Measurements from ENCODE around the gene ENTHD1.

The ENTHD1 gene

DNA sequence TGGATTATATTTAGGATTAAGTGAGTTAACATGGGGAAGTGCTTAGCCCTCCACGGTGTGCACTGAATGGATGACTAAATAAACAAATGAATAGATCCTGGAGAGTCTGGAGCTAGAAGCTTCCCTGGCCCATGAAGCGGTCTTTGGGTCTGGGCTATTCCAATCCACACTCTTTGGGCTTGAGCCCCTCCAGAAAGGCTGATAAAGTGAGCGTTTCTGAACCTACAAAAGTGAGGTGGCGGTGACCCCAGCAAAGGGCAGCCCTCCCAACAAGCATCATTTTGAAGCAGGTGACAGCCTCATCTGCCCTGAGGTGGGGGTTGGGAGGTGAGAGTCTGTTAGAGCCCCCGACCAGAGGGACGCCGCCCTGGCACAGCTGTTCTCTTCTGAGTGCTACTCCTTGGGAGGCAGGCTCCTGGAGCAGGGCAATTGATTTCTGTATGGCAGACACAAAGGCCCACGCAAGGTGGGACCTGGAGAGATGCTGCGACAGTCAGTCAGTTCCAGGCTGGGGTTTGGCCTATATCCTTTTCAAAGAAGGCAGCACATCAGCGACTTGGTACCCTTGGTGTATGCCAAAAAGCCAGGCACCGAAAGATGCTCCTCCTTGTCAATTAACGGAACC is 165.2 kb downstream of the ENTHD1 start:
- TF ChIP-seq, protein P1, sequence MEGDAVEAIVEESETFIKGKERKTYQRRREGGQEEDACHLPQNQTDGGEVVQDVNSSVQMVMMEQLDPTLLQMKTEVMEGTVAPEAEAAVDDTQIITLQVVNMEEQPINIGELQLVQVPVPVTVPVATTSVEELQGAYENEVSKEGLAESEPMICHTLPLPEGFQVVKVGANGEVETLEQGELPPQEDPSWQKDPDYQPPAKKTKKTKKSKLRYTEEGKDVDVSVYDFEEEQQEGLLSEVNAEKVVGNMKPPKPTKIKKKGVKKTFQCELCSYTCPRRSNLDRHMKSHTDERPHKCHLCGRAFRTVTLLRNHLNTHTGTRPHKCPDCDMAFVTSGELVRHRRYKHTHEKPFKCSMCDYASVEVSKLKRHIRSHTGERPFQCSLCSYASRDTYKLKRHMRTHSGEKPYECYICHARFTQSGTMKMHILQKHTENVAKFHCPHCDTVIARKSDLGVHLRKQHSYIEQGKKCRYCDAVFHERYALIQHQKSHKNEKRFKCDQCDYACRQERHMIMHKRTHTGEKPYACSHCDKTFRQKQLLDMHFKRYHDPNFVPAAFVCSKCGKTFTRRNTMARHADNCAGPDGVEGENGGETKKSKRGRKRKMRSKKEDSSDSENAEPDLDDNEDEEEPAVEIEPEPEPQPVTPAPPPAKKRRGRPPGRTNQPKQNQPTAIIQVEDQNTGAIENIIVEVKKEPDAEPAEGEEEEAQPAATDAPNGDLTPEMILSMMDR (conservative IDR thresholded peaks at IDR 0.05; ENCODE audit: low read depth, low read length): no peak
- H3K4me3 ChIP-seq (ENCODE audit: low read length): no peak overlapping the region
- no peak for DNase-seq (ENCODE audit: low read depth)

DNA sequence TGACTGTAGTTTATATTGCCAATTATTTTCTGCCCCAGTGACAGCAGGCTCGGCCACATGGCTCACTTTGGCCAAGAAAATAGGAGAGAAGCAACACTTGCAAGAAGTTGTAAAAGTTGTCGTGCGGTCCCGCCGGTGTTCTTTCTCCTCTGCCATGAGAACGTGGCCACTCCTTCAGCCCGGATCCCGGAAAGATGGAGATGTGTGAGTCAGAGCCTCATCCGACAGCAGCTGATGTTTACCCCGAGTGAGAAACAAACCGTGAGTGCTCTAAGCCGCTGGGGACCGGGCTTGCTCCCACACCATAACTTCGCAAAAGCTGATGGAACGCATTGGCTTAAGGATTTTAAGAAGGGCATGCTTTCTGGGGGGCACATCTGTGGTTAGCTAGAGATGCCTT is 166.0 kb downstream of the ENTHD1 start:
- TF ChIP-seq, protein P1 (conservative IDR thresholded peaks at IDR 0.05; ENCODE audit: low read depth, low read length): no peak
- DNase-seq (ENCODE audit: low read depth): peak; percentile 1
- H3K4me3 ChIP-seq (ENCODE audit: low read length): no peak overlapping the region

DNA sequence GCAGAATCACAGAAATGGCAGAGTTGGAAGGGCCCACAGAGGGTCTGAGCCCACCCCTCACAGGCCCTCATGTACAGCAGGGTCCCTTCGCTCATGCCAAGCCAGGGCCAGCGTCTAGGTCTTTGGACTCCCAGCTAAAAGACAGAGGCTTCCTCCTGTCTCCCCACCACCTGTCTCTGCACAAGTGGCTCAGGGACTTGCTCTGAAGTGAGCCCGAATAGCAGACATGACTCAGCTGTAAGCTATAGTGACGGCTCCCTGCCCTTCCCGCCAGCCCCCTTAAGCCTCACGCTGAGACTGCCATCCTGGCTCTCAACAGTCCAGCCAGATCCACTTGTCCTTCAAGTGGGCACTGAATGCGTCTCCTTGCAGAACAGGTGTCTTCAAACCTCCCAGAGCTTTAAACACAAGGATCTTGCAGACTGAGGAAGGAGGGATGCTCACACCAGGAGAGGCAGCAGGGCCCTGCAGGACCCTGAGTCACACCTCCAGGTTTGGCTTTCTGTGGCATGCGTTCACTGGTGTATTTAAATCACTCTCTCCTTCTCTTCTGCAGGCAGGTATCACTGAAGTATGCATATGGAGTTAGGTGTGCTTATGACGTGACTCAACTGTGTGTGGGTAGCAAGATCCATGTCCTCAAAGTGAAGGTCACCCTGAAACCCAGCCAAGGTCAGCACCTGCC is 168.1 kb downstream of the ENTHD1 start:
- DNase-seq (ENCODE audit: low read depth): no peak
- H3K4me3 ChIP-seq (ENCODE audit: low read length): no peak overlapping the region
- TF ChIP-seq, protein P1 (conservative IDR thresholded peaks at IDR 0.05; ENCODE audit: low read depth, low read length): no peak

DNA sequence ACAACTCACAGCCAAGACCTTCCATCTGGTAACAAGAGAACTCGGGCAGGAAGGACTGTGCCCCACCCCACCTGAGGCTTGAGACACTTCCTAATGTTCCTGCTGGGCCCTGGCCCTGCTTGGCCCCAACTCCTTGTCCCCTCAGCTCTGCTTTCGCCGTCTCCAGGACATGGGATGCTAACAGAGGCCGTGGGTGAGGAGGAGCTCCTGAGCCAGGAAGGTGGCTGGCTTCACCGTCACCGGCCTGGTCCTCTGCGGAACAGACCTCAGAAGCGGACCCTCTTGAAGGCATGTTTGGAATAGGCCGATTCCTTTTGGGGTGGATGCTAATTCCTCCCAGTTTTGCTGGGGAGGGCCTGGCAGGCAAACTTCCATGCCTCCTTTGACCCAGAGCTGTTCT is 168.7 kb downstream of the ENTHD1 start:
- no peak overlapping the region for H3K4me3 ChIP-seq (ENCODE audit: low read length)
- TF ChIP-seq, protein P1 (conservative IDR thresholded peaks at IDR 0.05; ENCODE audit: low read depth, low read length): no peak
- DNase-seq (ENCODE audit: low read depth): no peak

DNA sequence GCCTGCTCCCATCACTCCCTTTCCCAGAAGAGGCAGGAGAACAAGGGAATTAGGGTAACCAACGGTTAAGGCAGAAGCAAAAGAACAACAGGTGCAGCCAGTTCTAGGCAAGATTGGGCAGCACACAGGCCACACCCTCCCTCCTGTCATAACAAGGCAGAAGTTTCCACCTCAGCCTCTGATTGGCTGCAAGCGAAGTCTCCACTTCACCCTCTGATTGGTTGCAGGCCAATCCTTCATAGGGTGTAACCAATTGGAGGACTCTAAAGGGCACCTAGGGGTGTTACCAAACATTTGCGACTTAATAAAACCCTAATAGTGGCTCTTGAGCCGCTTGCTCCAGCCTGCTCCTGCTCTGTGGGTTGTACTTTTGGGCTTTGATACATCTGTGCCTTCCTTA is 169.2 kb downstream of the ENTHD1 start:
- TF ChIP-seq, protein P1 (conservative IDR thresholded peaks at IDR 0.05; ENCODE audit: low read depth, low read length): no peak
- no peak overlapping the region for H3K4me3 ChIP-seq (ENCODE audit: low read length)
- no peak for DNase-seq (ENCODE audit: low read depth)

DNA sequence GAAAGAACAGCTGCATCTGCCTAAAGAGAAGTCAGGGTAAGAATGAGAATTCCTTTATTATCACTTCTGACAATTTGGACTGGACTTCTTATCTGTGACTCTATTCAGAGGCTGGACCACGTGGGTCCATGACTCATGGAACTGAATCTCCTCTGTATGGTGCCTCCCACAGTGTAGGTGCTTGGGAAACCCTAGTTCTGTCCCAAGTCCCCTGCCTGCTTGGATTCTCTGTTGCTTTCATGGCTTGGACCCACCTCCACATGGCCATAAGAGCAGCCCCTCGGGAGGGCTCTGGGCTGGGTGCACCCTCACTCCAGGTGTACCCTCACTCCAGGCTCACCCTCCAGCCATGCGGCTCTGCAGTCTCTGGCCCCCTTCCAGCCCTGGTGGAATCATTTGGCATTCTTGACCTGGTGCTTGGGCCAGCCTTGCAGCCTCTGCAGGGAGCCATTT is 169.6 kb downstream of the ENTHD1 start:
- TF ChIP-seq, protein P1 (conservative IDR thresholded peaks at IDR 0.05; ENCODE audit: low read depth, low read length): no peak
- DNase-seq (ENCODE audit: low read depth): no peak
- H3K4me3 ChIP-seq (ENCODE audit: low read length): no peak overlapping the region

DNA sequence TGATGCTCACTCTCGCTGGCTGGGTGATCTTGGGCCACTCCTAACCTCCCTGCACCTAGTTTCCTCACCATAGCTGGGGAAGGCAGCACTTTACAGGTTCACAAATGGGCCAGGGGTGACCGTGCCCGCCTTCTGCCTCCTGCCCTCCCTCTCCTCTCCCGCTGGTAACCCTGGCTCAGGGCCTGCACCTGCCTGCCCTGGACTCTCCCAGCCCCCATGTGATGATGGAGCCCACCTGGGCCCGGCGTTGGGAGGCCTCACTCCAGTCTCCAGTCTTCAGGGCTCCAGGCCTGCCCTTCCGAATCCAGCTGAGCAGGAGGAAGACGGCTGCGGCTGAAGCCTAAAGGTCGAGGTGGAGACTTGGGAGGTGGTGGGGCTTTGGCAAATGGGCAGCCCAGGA is 170.1 kb downstream of the ENTHD1 start:
- no peak for DNase-seq (ENCODE audit: low read depth)
- no peak overlapping the region for H3K4me3 ChIP-seq (ENCODE audit: low read length)
- TF ChIP-seq, protein P1 (conservative IDR thresholded peaks at IDR 0.05; ENCODE audit: low read depth, low read length): no peak

All from retinal pigment epithelial cell (primary cell).